ENCODE results near the gene CRYM.
A peak's percentile ranks its signal among the peaks of the same experiment; 100 is the strongest.

CRYM gene

GRCh38 chr16:21285314-21285713, 7.2 kb upstream of the CRYM start:
- no peak for TF ChIP-seq CTCF (IDR thresholded peaks at IDR 0.05; ENCODE audit: insufficient read depth, low read length, poor library complexity, severe bottlenecking)
- TF ChIP-seq EZH2phosphoT487 (conservative IDR thresholded peaks at IDR 0.05; ENCODE audit: low read length) = no peak
- Histone ChIP-seq H3K9me2 (replicated peaks; ENCODE audit: insufficient read depth, low read length) (no peaks in the 10 kb centered on the region), H3K9me3 (ENCODE audit: insufficient read depth, low read length) (peaks cover 5% of the 10 kb centered on the region; the same call in 1 of the 2 replicates)

GRCh38 chr16:21284414-21284813, 6.3 kb upstream of the CRYM start:
- no peaks in the 10 kb centered on the region for H4K20me1 ChIP-seq (ENCODE audit: low read depth, low read length)
- H3K27me3 ChIP-seq (ENCODE audit: low read length) = no peaks in the 10 kb centered on the region
- H3K4me2 ChIP-seq (ENCODE audit: low read depth, low read length, poor library complexity, severe bottlenecking) = no peak overlapping the region
- 0 out of 2 replicates have a peak, but pooled peaks cover 5% of the 10 kb centered on the region for H3K36me3 ChIP-seq (ENCODE audit: low read length)
- H3K9me3 ChIP-seq (ENCODE audit: insufficient read depth, low read length) = no peaks in the 10 kb centered on the region
- H3F3A ChIP-seq (ENCODE audit: insufficient read depth) = no peaks in the 10 kb centered on the region
- H3K27ac ChIP-seq (ENCODE audit: low read depth, low read length) = no peak overlapping the region
- H3K79me2 ChIP-seq (ENCODE audit: insufficient read depth, low read length) = no peaks in the 10 kb centered on the region
- H3K4me3 ChIP-seq (ENCODE audit: insufficient read depth, low read length, poor library complexity, severe bottlenecking) = no peak overlapping the region
- TF ChIP-seq CTCF (IDR thresholded peaks at IDR 0.05; ENCODE audit: insufficient read depth, low read length, poor library complexity, severe bottlenecking) (no peak), EZH2phosphoT487 (conservative IDR thresholded peaks at IDR 0.05; ENCODE audit: low read length) (no peak)
- no peaks in the 10 kb centered on the region for H3K9me2 ChIP-seq (replicated peaks; ENCODE audit: insufficient read depth, low read length)
- no peak overlapping the region for H3K9ac ChIP-seq (ENCODE audit: low read length)
- no peak overlapping the region for H2AFZ ChIP-seq (ENCODE audit: low read depth, low read length, severe bottlenecking)

More at GRCh38 chr16:21285314-21285713, 7.2 kb upstream of the CRYM start:
- Histone ChIP-seq H3K4me3 (ENCODE audit: insufficient read depth, low read length, poor library complexity, severe bottlenecking) (no peak overlapping the region), H2AFZ (ENCODE audit: low read depth, low read length, severe bottlenecking) (no peak overlapping the region), H4K20me1 (ENCODE audit: low read depth, low read length) (no peaks in the 10 kb centered on the region), H3K36me3 (ENCODE audit: low read length) (0 out of 2 replicates have a peak, but pooled peaks cover 5% of the 10 kb centered on the region), H3F3A (ENCODE audit: insufficient read depth) (no peaks in the 10 kb centered on the region), H3K79me2 (ENCODE audit: insufficient read depth, low read length) (no peaks in the 10 kb centered on the region), H3K27ac (ENCODE audit: low read depth, low read length) (no peak overlapping the region), H3K27me3 (ENCODE audit: low read length) (no peaks in the 10 kb centered on the region), H3K9ac (ENCODE audit: low read length) (no peak overlapping the region), H3K4me2 (ENCODE audit: low read depth, low read length, poor library complexity, severe bottlenecking) (no peak overlapping the region)

GRCh38 chr16:21283521-21284289, 5.6 kb upstream of the CRYM start:
- H3K9me3 ChIP-seq (ENCODE audit: insufficient read depth, low read length) = no peaks in the 10 kb centered on the region
- H3K9ac ChIP-seq (ENCODE audit: low read length) = no peak overlapping the region
- H3K36me3 ChIP-seq (ENCODE audit: low read length) = 0 out of 2 replicates have a peak, but pooled peaks cover under 1% of the 10 kb centered on the region
- no peaks in the 10 kb centered on the region for H3K79me2 ChIP-seq (ENCODE audit: insufficient read depth, low read length)
- peak; percentile 11 for TF ChIP-seq CTCF (IDR thresholded peaks at IDR 0.05; ENCODE audit: insufficient read depth, low read length, poor library complexity, severe bottlenecking)
- no peak for TF ChIP-seq EZH2phosphoT487 (conservative IDR thresholded peaks at IDR 0.05; ENCODE audit: low read length)
- no peaks in the 10 kb centered on the region for H3K27me3 ChIP-seq (ENCODE audit: low read length)
- H3K27ac ChIP-seq (ENCODE audit: low read depth, low read length) = no peak overlapping the region
- H4K20me1 ChIP-seq (ENCODE audit: low read depth, low read length) = no peaks in the 10 kb centered on the region
- peak overlapping the region; percentile 42 for H3K4me2 ChIP-seq (ENCODE audit: low read depth, low read length, poor library complexity, severe bottlenecking)
- H2AFZ ChIP-seq (ENCODE audit: low read depth, low read length, severe bottlenecking) = no peak overlapping the region
- no peak overlapping the region for H3K4me3 ChIP-seq (ENCODE audit: insufficient read depth, low read length, poor library complexity, severe bottlenecking)
- H3K9me2 ChIP-seq (replicated peaks; ENCODE audit: insufficient read depth, low read length) = no peaks in the 10 kb centered on the region
- H3F3A ChIP-seq (ENCODE audit: insufficient read depth) = no peaks in the 10 kb centered on the region
